WTC11 (cell line): ENCODE measurements around the gene ST6GALNAC1. TPM values are rescaled to one million over a fixed set of nuclear protein-coding genes. Genes with fewer than 3 reads are reported as not detected.

Source experiments
- ATAC-seq: fragments of 200-7000 bp; cut with Tn5 transposase; 2 replicates; pipeline ENCODE4 v1.10.0; 2021; ENCODE audit warnings: mild to moderate bottlenecking, moderate library complexity
- CTCF ChIA-PET: fragments of 300-600 bp; sonication (Branson Sonifier 250); formaldehyde crosslinking; loops from one replicate; lab custom pipeline; 2021; ENCODE audit warnings: antibody characterized with exemption; lab: Charles Lee
- POLR2A ChIA-PET: fragments of 350-600 bp; sonication (Branson Sonifier 250); formaldehyde crosslinking; loops from one replicate; lab custom pipeline; 2021; ENCODE audit warnings: antibody characterized with exemption; lab: Charles Lee
- DNase-seq: peaks from one replicate; pipeline ENCODE4 v3.0.0; 2021; ENCODE audit warnings: low spot score
- H3K27ac Mint-ChIP-seq: 2 replicates; pipeline ENCODE4 v1.8.0; 2021; ENCODE audit warnings: mixed read lengths
- H3K27me3 Mint-ChIP-seq: 2 replicates; pipeline ENCODE4 v1.8.0; 2021; ENCODE audit warnings: low read depth, mild to moderate bottlenecking, moderate library complexity, mixed read lengths
- H3K36me3 Mint-ChIP-seq: 2 replicates; pipeline ENCODE4 v1.8.0; 2021; ENCODE audit warnings: mixed read lengths
- H3K4me1 Mint-ChIP-seq: 2 replicates; pipeline ENCODE4 v1.8.0; 2022; ENCODE audit warnings: mixed read lengths
- H3K4me3 Mint-ChIP-seq: 2 replicates; pipeline ENCODE4 v1.8.0; 2021; ENCODE audit warnings: mild to moderate bottlenecking, moderate library complexity, mixed read lengths
- H3K9me3 Mint-ChIP-seq: 2 replicates; pipeline ENCODE4 v1.8.0; 2021; ENCODE audit warnings: mixed read lengths
- ATF2 ChIP-seq: sonication (generic); formaldehyde crosslinking; IDR thresholded peaks from 2 replicates; pipeline ENCODE4 v1.8.1; 2022; ENCODE audit warnings: low read depth, missing genetic modification reagents, borderline replicate concordance
- CREB1 ChIP-seq: sonication (generic); formaldehyde crosslinking; IDR thresholded peaks from 2 replicates; pipeline ENCODE4 v1.8.0; 2023; ENCODE audit warnings: mild to moderate bottlenecking, missing genetic modification reagents
- CREM ChIP-seq: sonication (generic); formaldehyde crosslinking; IDR thresholded peaks from 2 replicates; pipeline ENCODE4 v1.8.1; 2022; ENCODE audit warnings: mild to moderate bottlenecking, missing genetic modification reagents, moderate library complexity
- ELF4 ChIP-seq: sonication (generic); formaldehyde crosslinking; IDR thresholded peaks from 2 replicates; pipeline ENCODE4 v1.8.1; 2022; ENCODE audit warnings: low read depth, mild to moderate bottlenecking, moderate library complexity, missing genetic modification reagents
- EMX1 ChIP-seq: fragments of 250-450 bp; sonication (Bioruptor Pico); IDR thresholded peaks from 2 replicates; pipeline ENCODE4 v1.8.0; 2021; ENCODE audit warnings: mild to moderate bottlenecking
- ETV6 ChIP-seq: sonication (generic); formaldehyde crosslinking; IDR thresholded peaks from 2 replicates; pipeline ENCODE4 v1.8.1; 2022; ENCODE audit warnings: mild to moderate bottlenecking, missing genetic modification reagents
- GTF2I ChIP-seq: fragments of 250-450 bp; sonication (Bioruptor Pico); conservative IDR thresholded peaks from 2 replicates; pipeline ENCODE4 v1.4.0; 2021; ENCODE audit warnings: mild to moderate bottlenecking
- IRF2 ChIP-seq: sonication (generic); formaldehyde crosslinking; IDR thresholded peaks from 2 replicates; pipeline ENCODE4 v1.8.0; 2022; ENCODE audit warnings: low read depth, missing genetic modification reagents, borderline replicate concordance
- JAZF1 ChIP-seq: fragments of 250-450 bp; sonication (Bioruptor Pico); IDR thresholded peaks from 2 replicates; pipeline ENCODE4 v1.9.0; 2021; ENCODE audit warnings: moderate library complexity, mild to moderate bottlenecking, inconsistent platforms
- NFATC4 ChIP-seq: fragments of 250-450 bp; sonication (Bioruptor Pico); IDR thresholded peaks from 2 replicates; pipeline ENCODE4 v1.9.0; 2021; ENCODE audit warnings: mild to moderate bottlenecking
- PRRX2 ChIP-seq: fragments of 250-450 bp; sonication (Bioruptor Pico); IDR thresholded peaks from 2 replicates; pipeline ENCODE4 v1.8.0; 2021; ENCODE audit warnings: mild to moderate bottlenecking
- SMAD3 ChIP-seq: sonication (generic); formaldehyde crosslinking; IDR thresholded peaks from 2 replicates; pipeline ENCODE4 v1.8.0; 2022; ENCODE audit warnings: missing genetic modification reagents, mild to moderate bottlenecking, borderline replicate concordance
- SOX15 ChIP-seq: fragments of 250-450 bp; sonication (Bioruptor Pico); IDR thresholded peaks from 2 replicates; pipeline ENCODE4 v1.9.0; 2021; ENCODE audit warnings: mild to moderate bottlenecking
- TEAD1 ChIP-seq: sonication (generic); formaldehyde crosslinking; IDR thresholded peaks from 2 replicates; pipeline ENCODE4 v1.8.0; 2022; ENCODE audit warnings: mild to moderate bottlenecking, missing genetic modification reagents
- TEAD4 ChIP-seq: sonication (generic); formaldehyde crosslinking; IDR thresholded peaks from 2 replicates; pipeline ENCODE4 v1.8.0; 2022; ENCODE audit warnings: mild to moderate bottlenecking, missing genetic modification reagents
- TP53 ChIP-seq: sonication (generic); formaldehyde crosslinking; IDR thresholded peaks from 2 replicates; pipeline ENCODE4 v1.8.1; 2023; ENCODE audit warnings: mild to moderate bottlenecking, missing genetic modification reagents
- ZNF121 ChIP-seq: sonication (generic); formaldehyde crosslinking; IDR thresholded peaks from 2 replicates; pipeline ENCODE4 v1.8.0; 2023; ENCODE audit warnings: missing genetic modification reagents
- ZNF138 ChIP-seq: sonication (generic); formaldehyde crosslinking; conservative IDR thresholded peaks from 2 replicates; pipeline ENCODE4 v1.8.1; 2022; ENCODE audit warnings: mild to moderate bottlenecking, moderate library complexity, missing genetic modification reagents
- ZNF396 ChIP-seq: fragments of 250-450 bp; sonication (Bioruptor Pico); IDR thresholded peaks from 2 replicates; pipeline ENCODE4 v1.8.0; 2021; ENCODE audit warnings: mild to moderate bottlenecking, moderate library complexity, borderline replicate concordance
- ZNF423 ChIP-seq: fragments of 250-450 bp; sonication (Bioruptor Pico); IDR thresholded peaks from 2 replicates; pipeline ENCODE4 v2.1.2; 2022; ENCODE audit warnings: mild to moderate bottlenecking, moderate library complexity
- total RNA-seq: library from RNA; stranded (reverse); gene quantifications from 3 replicates; pipeline ENCODE4 v1.2.3, GENCODE V29; 2021
- TF ChIP-seq, protein P1 (sequence below): sonication (generic); formaldehyde crosslinking; IDR thresholded peaks from 2 replicates; pipeline ENCODE4 v1.8.1; 2022; ENCODE audit warnings: mild to moderate bottlenecking, missing genetic modification reagents, moderate library complexity, borderline replicate concordance
- TF ChIP-seq, protein P2 (sequence below): sonication (generic); formaldehyde crosslinking; IDR thresholded peaks from 2 replicates; pipeline ENCODE4 v1.8.0; 2022; ENCODE audit warnings: missing genetic modification reagents
- TF ChIP-seq, protein P3 (sequence below): sonication (generic); formaldehyde crosslinking; IDR thresholded peaks from 2 replicates; pipeline ENCODE4 v1.8.1; 2023; ENCODE audit warnings: mild to moderate bottlenecking, missing genetic modification reagents, moderate library complexity
- TF ChIP-seq, protein P4 (sequence below): fragments of 250-450 bp; sonication (Bioruptor Pico); IDR thresholded peaks from 2 replicates; pipeline ENCODE4 v1.8.0; 2021; ENCODE audit warnings: mild to moderate bottlenecking

ST6GALNAC1 gene
- total RNA-seq, 1 experiment from 2014 or later: 0.13 TPM

DNA sequence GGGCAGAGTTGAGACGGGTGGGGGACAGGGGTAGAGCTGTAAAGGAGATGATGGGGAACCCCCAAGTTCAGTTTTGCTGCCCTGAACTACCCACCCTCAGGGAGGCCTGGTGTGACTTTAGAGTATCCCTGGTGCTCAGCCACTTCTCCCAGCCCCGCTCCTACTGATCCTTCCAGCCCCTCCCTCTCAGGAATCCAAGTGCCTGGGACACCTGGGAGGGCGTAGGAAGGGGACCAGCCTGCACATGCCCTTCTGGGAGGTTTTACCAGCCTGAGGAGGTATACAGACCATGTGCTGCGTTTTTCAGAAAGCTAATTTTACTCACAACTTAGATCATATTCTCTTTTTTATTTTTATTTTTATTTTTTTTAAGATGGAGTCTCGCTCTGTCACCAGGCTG, 62.0 kb downstream of the ST6GALNAC1 start:
- no peak for ATAC-seq
- ChIA-PET CTCF (interaction anchor here (0.6 to 2.5 kb wide), 8 partner anchors 13 to 1735 kb away, joined by 3 to 11 read pairs (median 4); partner anchors contain the start of gene MFSD11), POLR2A (no interaction called here)
- Mint-ChIP-seq H3K36me3 (no peaks in the 10 kb centered on the region), H3K27me3 (peaks cover 69% of the 10 kb centered on the region), H3K27ac (no peak overlapping the region), H3K9me3 (no peaks in the 10 kb centered on the region; the same call in 1 of the 2 replicates), H3K4me1 (peaks cover 13% of the 10 kb centered on the region), H3K4me3 (no peak overlapping the region)
- no peak for TF ChIP-seq IRF2 (CRISPR knock-in tag)
- no peak for TF ChIP-seq SMAD3 (CRISPR knock-in tag)
- TF ChIP-seq, protein P1, sequence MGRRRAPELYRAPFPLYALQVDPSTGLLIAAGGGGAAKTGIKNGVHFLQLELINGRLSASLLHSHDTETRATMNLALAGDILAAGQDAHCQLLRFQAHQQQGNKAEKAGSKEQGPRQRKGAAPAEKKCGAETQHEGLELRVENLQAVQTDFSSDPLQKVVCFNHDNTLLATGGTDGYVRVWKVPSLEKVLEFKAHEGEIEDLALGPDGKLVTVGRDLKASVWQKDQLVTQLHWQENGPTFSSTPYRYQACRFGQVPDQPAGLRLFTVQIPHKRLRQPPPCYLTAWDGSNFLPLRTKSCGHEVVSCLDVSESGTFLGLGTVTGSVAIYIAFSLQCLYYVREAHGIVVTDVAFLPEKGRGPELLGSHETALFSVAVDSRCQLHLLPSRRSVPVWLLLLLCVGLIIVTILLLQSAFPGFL (CRISPR knock-in tag): no peak
- TF ChIP-seq CREB1 (CRISPR knock-in tag): no peak
- TF ChIP-seq SOX15: no peak
- TF ChIP-seq GTF2I: no peak
- no peak for DNase-seq

- POLR2A ChIA-PET: no interaction called here
- no peak for ATAC-seq
Observed at GRCh38 chr17:76579281-76579680, 64.3 kb downstream of the ST6GALNAC1 start.

GRCh38 chr17:76578376-76578775, 65.2 kb downstream of the ST6GALNAC1 start:
- H3K27ac Mint-ChIP-seq: no peak overlapping the region
- DNase-seq (no peak), ATAC-seq (no peak)
- no peak overlapping the region for H3K4me3 Mint-ChIP-seq
- H3K4me1 Mint-ChIP-seq: peaks cover 8% of the 10 kb centered on the region
- H3K27me3 Mint-ChIP-seq: peaks cover 40% of the 10 kb centered on the region
- TF ChIP-seq, protein P2, sequence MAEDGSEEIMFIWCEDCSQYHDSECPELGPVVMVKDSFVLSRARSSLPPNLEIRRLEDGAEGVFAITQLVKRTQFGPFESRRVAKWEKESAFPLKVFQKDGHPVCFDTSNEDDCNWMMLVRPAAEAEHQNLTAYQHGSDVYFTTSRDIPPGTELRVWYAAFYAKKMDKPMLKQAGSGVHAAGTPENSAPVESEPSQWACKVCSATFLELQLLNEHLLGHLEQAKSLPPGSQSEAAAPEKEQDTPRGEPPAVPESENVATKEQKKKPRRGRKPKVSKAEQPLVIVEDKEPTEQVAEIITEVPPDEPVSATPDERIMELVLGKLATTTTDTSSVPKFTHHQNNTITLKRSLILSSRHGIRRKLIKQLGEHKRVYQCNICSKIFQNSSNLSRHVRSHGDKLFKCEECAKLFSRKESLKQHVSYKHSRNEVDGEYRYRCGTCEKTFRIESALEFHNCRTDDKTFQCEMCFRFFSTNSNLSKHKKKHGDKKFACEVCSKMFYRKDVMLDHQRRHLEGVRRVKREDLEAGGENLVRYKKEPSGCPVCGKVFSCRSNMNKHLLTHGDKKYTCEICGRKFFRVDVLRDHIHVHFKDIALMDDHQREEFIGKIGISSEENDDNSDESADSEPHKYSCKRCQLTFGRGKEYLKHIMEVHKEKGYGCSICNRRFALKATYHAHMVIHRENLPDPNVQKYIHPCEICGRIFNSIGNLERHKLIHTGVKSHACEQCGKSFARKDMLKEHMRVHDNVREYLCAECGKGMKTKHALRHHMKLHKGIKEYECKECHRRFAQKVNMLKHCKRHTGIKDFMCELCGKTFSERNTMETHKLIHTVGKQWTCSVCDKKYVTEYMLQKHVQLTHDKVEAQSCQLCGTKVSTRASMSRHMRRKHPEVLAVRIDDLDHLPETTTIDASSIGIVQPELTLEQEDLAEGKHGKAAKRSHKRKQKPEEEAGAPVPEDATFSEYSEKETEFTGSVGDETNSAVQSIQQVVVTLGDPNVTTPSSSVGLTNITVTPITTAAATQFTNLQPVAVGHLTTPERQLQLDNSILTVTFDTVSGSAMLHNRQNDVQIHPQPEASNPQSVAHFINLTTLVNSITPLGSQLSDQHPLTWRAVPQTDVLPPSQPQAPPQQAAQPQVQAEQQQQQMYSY: no peak
- H3K9me3 Mint-ChIP-seq: no peaks in the 10 kb centered on the region; the same call in 1 of the 2 replicates
- no peaks in the 10 kb centered on the region for H3K36me3 Mint-ChIP-seq
- ChIA-PET POLR2A (no interaction called here), CTCF (interaction anchor here (1.4 to 3.5 kb wide), 3 partner anchors 11 to 103 kb away, joined by 6 to 20 read pairs (median 7); no protein-coding TSS in a partner anchor)

More at GRCh38 chr17:76579281-76579680, 64.3 kb downstream of the ST6GALNAC1 start:
- H3K9me3 Mint-ChIP-seq: no peaks in the 10 kb centered on the region; the same call in 1 of the 2 replicates
- H3K27ac Mint-ChIP-seq: no peak overlapping the region
- no peak for DNase-seq
- H3K4me3 Mint-ChIP-seq: no peak overlapping the region
- H3K36me3 Mint-ChIP-seq: no peaks in the 10 kb centered on the region
- peaks cover 10% of the 10 kb centered on the region for H3K4me1 Mint-ChIP-seq
- CTCF ChIA-PET: interaction anchor here (0.9 to 2.5 kb wide), 5 partner anchors 9 to 397 kb away, joined by 3 to 11 read pairs (median 4); no protein-coding TSS in a partner anchor
- TF ChIP-seq ZNF396 (CRISPR knock-in tag) (no peak), EMX1 (CRISPR knock-in tag) (no peak), ELF4 (CRISPR knock-in tag) (no peak), TP53 (CRISPR knock-in tag) (no peak), ETV6 (no peak)
- TF ChIP-seq, protein P3, sequence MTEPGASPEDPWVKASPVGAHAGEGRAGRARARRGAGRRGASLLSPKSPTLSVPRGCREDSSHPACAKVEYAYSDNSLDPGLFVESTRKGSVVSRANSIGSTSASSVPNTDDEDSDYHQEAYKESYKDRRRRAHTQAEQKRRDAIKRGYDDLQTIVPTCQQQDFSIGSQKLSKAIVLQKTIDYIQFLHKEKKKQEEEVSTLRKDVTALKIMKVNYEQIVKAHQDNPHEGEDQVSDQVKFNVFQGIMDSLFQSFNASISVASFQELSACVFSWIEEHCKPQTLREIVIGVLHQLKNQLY: no peak
- peaks cover 49% of the 10 kb centered on the region for H3K27me3 Mint-ChIP-seq

- DNase-seq (no peak), ATAC-seq (no peak)
- TF ChIP-seq ZNF423 (CRISPR knock-in tag) (no peak), ZNF138 (CRISPR knock-in tag) (no peak), ZNF396 (CRISPR knock-in tag) (no peak), NFATC4 (CRISPR knock-in tag) (no peak), ZNF121 (CRISPR knock-in tag) (no peak), PRRX2 (CRISPR knock-in tag) (no peak), TEAD4 (no peak), TEAD1 (CRISPR knock-in tag) (no peak), ATF2 (CRISPR knock-in tag) (no peak), CREM (CRISPR knock-in tag) (no peak), JAZF1 (CRISPR knock-in tag) (no peak)
- TF ChIP-seq, protein P4, sequence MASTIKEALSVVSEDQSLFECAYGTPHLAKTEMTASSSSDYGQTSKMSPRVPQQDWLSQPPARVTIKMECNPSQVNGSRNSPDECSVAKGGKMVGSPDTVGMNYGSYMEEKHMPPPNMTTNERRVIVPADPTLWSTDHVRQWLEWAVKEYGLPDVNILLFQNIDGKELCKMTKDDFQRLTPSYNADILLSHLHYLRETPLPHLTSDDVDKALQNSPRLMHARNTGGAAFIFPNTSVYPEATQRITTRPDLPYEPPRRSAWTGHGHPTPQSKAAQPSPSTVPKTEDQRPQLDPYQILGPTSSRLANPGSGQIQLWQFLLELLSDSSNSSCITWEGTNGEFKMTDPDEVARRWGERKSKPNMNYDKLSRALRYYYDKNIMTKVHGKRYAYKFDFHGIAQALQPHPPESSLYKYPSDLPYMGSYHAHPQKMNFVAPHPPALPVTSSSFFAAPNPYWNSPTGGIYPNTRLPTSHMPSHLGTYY (CRISPR knock-in tag): no peak
- Mint-ChIP-seq H3K4me3 (no peak overlapping the region), H3K9me3 (no peaks in the 10 kb centered on the region; the same call in 1 of the 2 replicates), H3K27me3 (peaks cover 35% of the 10 kb centered on the region), H3K36me3 (no peaks in the 10 kb centered on the region), H3K27ac (no peak overlapping the region), H3K4me1 (peaks cover 8% of the 10 kb centered on the region)
- CTCF ChIA-PET: interaction anchor here (0.9 to 3.5 kb wide), 6 partner anchors 8 to 104 kb away, joined by 3 to 20 read pairs (median 5); no protein-coding TSS in a partner anchor
- POLR2A ChIA-PET: no interaction called here
Observed at GRCh38 chr17:76577876-76578275, 65.7 kb downstream of the ST6GALNAC1 start.
